ENCODE measurements around the gene RACGAP1. TPM values are rescaled to one million over a fixed set of nuclear protein-coding genes. Genes with fewer than 3 reads are reported as not detected.

Gene RACGAP1
- total RNA-seq, 1 donor from 2014 or later: 18.8 TPM

- H3K27me3 Mint-ChIP-seq (ENCODE audit: low read depth, unreplicated experiment): peaks cover 21% of the 10 kb centered on the region
- H3K9me3 Mint-ChIP-seq (ENCODE audit: unreplicated experiment): no peaks in the 10 kb centered on the region
- Histone ChIP-seq H3K79me2 (ENCODE audit: insufficient read depth, low read length) (no peaks in the 10 kb centered on the region), H2AFZ (ENCODE audit: low read depth, low read length) (no peak overlapping the region), H3K27ac (ENCODE audit: low read depth, low read length) (no peak overlapping the region), H3K27me3 (ENCODE audit: insufficient read depth, low read length) (peaks cover 15% of the 10 kb centered on the region), H3K4me3 (ENCODE audit: insufficient read depth, low read depth, low read length) (no peak overlapping the region), H3K9ac (ENCODE audit: low read length) (no peak overlapping the region), H4K20me1 (ENCODE audit: insufficient read depth, low read length) (no peaks in the 10 kb centered on the region), H3K36me3 (ENCODE audit: insufficient read depth, low read length) (no peaks in the 10 kb centered on the region), H3K4me2 (ENCODE audit: low read length) (no peak overlapping the region), H3K9me3 (ENCODE audit: insufficient read depth, low read depth, low read length) (no peaks in the 10 kb centered on the region), H3K4me1 (ENCODE audit: insufficient read depth, low read length) (peaks cover 3% of the 10 kb centered on the region)
- H3K36me3 Mint-ChIP-seq (ENCODE audit: low read depth, unreplicated experiment): no peaks in the 10 kb centered on the region
- H3K4me1 Mint-ChIP-seq (ENCODE audit: low read depth, unreplicated experiment): peaks cover 4% of the 10 kb centered on the region
- no peak overlapping the region for H3K27ac Mint-ChIP-seq (ENCODE audit: unreplicated experiment)
- no peak overlapping the region for H3K4me3 Mint-ChIP-seq (ENCODE audit: unreplicated experiment)
- DNase-seq (ENCODE audit: low read depth): no peak
- FAIRE-seq: no peak
- TF ChIP-seq EZH2 (IDR thresholded peaks at IDR 0.05; ENCODE audit: insufficient read depth, low read length): no peak
- TF ChIP-seq, protein P1, sequence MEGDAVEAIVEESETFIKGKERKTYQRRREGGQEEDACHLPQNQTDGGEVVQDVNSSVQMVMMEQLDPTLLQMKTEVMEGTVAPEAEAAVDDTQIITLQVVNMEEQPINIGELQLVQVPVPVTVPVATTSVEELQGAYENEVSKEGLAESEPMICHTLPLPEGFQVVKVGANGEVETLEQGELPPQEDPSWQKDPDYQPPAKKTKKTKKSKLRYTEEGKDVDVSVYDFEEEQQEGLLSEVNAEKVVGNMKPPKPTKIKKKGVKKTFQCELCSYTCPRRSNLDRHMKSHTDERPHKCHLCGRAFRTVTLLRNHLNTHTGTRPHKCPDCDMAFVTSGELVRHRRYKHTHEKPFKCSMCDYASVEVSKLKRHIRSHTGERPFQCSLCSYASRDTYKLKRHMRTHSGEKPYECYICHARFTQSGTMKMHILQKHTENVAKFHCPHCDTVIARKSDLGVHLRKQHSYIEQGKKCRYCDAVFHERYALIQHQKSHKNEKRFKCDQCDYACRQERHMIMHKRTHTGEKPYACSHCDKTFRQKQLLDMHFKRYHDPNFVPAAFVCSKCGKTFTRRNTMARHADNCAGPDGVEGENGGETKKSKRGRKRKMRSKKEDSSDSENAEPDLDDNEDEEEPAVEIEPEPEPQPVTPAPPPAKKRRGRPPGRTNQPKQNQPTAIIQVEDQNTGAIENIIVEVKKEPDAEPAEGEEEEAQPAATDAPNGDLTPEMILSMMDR (IDR thresholded peaks at IDR 0.05; ENCODE audit: insufficient read depth, low read depth, low read length): no peak
Measured at GRCh38 chr12:49972129-49972528, 53.2 kb downstream of the RACGAP1 start.

DNA sequence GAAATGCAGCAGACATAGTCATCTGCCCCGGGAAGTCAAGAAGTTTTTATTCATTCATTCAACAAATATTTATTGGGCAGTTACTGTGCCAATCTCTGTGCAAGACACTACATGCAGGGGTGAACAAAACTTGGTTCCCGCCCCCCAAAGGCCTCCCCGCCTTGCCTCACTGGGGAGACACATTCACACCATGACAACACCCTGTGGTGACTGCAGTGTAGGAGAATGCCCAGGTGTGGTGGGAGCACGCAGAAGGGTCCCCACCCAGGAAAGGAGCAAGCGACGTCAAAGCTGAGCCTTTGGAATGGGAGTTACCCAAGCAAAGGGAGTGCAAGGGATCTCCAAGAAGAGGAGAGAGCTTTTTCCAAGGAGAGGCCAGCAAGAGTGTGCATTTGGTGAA lies 54.2 kb downstream of the RACGAP1 start:
- no peak overlapping the region for H3K9ac ChIP-seq (ENCODE audit: low read length)
- Mint-ChIP-seq H3K9me3 (ENCODE audit: unreplicated experiment) (no peaks in the 10 kb centered on the region), H3K27me3 (ENCODE audit: low read depth, unreplicated experiment) (peaks cover 22% of the 10 kb centered on the region), H3K4me1 (ENCODE audit: low read depth, unreplicated experiment) (peaks cover 1% of the 10 kb centered on the region), H3K4me3 (ENCODE audit: unreplicated experiment) (no peak overlapping the region), H3K36me3 (ENCODE audit: low read depth, unreplicated experiment) (no peaks in the 10 kb centered on the region), H3K27ac (ENCODE audit: unreplicated experiment) (no peak overlapping the region)
- H3K4me2 ChIP-seq (ENCODE audit: low read length): no peak overlapping the region
- no peak overlapping the region for H3K4me3 ChIP-seq (ENCODE audit: insufficient read depth, low read depth, low read length)
- no peaks in the 10 kb centered on the region for H4K20me1 ChIP-seq (ENCODE audit: insufficient read depth, low read length)
- peaks cover 15% of the 10 kb centered on the region for H3K27me3 ChIP-seq (ENCODE audit: insufficient read depth, low read length)
- H3K79me2 ChIP-seq (ENCODE audit: insufficient read depth, low read length): no peaks in the 10 kb centered on the region
- H2AFZ ChIP-seq (ENCODE audit: low read depth, low read length): no peak overlapping the region
- no peak for TF ChIP-seq EZH2 (IDR thresholded peaks at IDR 0.05; ENCODE audit: insufficient read depth, low read length)
- TF ChIP-seq, protein P1 (IDR thresholded peaks at IDR 0.05; ENCODE audit: insufficient read depth, low read depth, low read length): no peak
- H3K4me1 ChIP-seq (ENCODE audit: insufficient read depth, low read length): peaks cover 3% of the 10 kb centered on the region
- FAIRE-seq (no peak), DNase-seq (ENCODE audit: low read depth) (no peak)
- no peak overlapping the region for H3K27ac ChIP-seq (ENCODE audit: low read depth, low read length)
- no peaks in the 10 kb centered on the region for H3K36me3 ChIP-seq (ENCODE audit: insufficient read depth, low read length)
- H3K9me3 ChIP-seq (ENCODE audit: insufficient read depth, low read depth, low read length): no peaks in the 10 kb centered on the region

GRCh38 chr12:49970658-49971057 lies 54.6 kb downstream of the RACGAP1 start:
- H3K27ac Mint-ChIP-seq (ENCODE audit: unreplicated experiment): no peak overlapping the region
- FAIRE-seq: no peak
- Histone ChIP-seq H3K9me3 (ENCODE audit: insufficient read depth, low read depth, low read length) (no peaks in the 10 kb centered on the region), H3K27me3 (ENCODE audit: insufficient read depth, low read length) (peaks cover 15% of the 10 kb centered on the region), H3K79me2 (ENCODE audit: insufficient read depth, low read length) (no peaks in the 10 kb centered on the region), H2AFZ (ENCODE audit: low read depth, low read length) (no peak overlapping the region), H3K4me2 (ENCODE audit: low read length) (no peak overlapping the region), H4K20me1 (ENCODE audit: insufficient read depth, low read length) (no peaks in the 10 kb centered on the region), H3K4me1 (ENCODE audit: insufficient read depth, low read length) (peaks cover 3% of the 10 kb centered on the region), H3K36me3 (ENCODE audit: insufficient read depth, low read length) (no peaks in the 10 kb centered on the region), H3K9ac (ENCODE audit: low read length) (no peak overlapping the region), H3K27ac (ENCODE audit: low read depth, low read length) (no peak overlapping the region), H3K4me3 (ENCODE audit: insufficient read depth, low read depth, low read length) (no peak overlapping the region)
- H3K4me3 Mint-ChIP-seq (ENCODE audit: unreplicated experiment): no peak overlapping the region
- peaks cover 1% of the 10 kb centered on the region for H3K4me1 Mint-ChIP-seq (ENCODE audit: low read depth, unreplicated experiment)
- H3K27me3 Mint-ChIP-seq (ENCODE audit: low read depth, unreplicated experiment): peaks cover 26% of the 10 kb centered on the region
- no peaks in the 10 kb centered on the region for H3K36me3 Mint-ChIP-seq (ENCODE audit: low read depth, unreplicated experiment)
- TF ChIP-seq, protein P1 (IDR thresholded peaks at IDR 0.05; ENCODE audit: insufficient read depth, low read depth, low read length): no peak
- no peak for TF ChIP-seq EZH2 (IDR thresholded peaks at IDR 0.05; ENCODE audit: insufficient read depth, low read length)
- H3K9me3 Mint-ChIP-seq (ENCODE audit: unreplicated experiment): no peaks in the 10 kb centered on the region
- no peak for DNase-seq (ENCODE audit: low read depth)

Data from astrocyte (in vitro differentiated cells and primary cell).